ENCODE results near the gene AIG1.

Gene AIG1

GRCh38 chr6:143112837-143113236 lies 52.1 kb downstream of the AIG1 start:
- Histone ChIP-seq H3K4me3 (ENCODE audit: low read length) (no peak overlapping the region), H3K36me3 (ENCODE audit: insufficient read depth, low read length) (no peaks in the 10 kb centered on the region), H3K9ac (ENCODE audit: low read depth, low read length) (no peak overlapping the region), H3K4me2 (ENCODE audit: low read length) (no peak overlapping the region), H3K27me3 (ENCODE audit: control insufficient read depth, insufficient read depth, low read length) (no peaks in the 10 kb centered on the region), H3K9me3 (replicated peaks; ENCODE audit: low read length) (no peaks in the 10 kb centered on the region), H3K4me1 (ENCODE audit: control insufficient read depth, insufficient read depth, low read length) (peaks cover 13% of the 10 kb centered on the region)

DNA sequence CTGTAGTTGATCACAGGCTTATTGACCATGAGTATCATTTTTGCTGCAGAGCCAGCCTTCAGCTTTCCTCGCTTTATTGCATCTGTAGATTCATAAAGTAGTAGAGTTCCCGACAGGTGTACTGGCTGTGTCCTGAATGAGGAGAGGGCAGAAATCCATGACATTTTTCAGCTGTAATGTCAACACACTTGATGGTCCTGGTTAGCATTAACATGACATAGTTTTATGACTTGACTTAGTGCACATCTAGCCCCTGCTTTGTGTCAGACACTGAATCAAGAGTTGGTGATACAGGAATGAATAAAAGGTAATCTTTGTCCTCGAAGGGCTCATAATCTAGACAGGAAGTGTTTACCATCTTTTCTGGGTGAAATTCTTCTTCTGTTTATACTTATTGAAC lies 55.0 kb downstream of the AIG1 start:
- Histone ChIP-seq H3K4me2 (ENCODE audit: low read length) (no peak overlapping the region), H3K4me1 (ENCODE audit: control insufficient read depth, insufficient read depth, low read length) (peaks cover 7% of the 10 kb centered on the region), H3K36me3 (ENCODE audit: insufficient read depth, low read length) (no peaks in the 10 kb centered on the region), H3K27me3 (ENCODE audit: control insufficient read depth, insufficient read depth, low read length) (no peaks in the 10 kb centered on the region), H3K4me3 (ENCODE audit: low read length) (no peak overlapping the region), H3K9ac (ENCODE audit: low read depth, low read length) (no peak overlapping the region), H3K9me3 (replicated peaks; ENCODE audit: low read length) (no peaks in the 10 kb centered on the region)

DNA sequence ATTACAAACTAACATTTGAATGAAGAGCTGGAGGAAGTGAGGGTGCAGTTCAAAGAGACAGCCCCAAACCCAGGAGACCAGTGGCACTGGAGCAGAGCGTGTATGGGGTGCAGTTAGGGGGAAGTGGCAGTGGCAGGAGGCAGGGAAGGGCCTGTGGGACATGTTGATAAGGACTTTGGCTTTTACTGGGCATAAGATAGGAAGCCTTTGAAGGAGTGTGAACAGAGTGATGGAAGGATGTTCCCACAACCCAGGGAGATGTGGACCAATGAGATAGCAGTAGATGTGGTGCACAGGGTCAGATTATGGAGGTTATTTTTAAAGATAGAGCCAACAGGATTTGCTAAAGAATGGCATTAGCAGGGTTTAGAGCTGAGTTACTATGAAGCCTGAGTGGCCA lies 56.4 kb downstream of the AIG1 start:
- Histone ChIP-seq H3K4me3 (ENCODE audit: low read length) (no peak overlapping the region), H3K9ac (ENCODE audit: low read depth, low read length) (no peak overlapping the region), H3K27me3 (ENCODE audit: control insufficient read depth, insufficient read depth, low read length) (no peaks in the 10 kb centered on the region), H3K4me2 (ENCODE audit: low read length) (no peak overlapping the region), H3K36me3 (ENCODE audit: insufficient read depth, low read length) (no peaks in the 10 kb centered on the region), H3K4me1 (ENCODE audit: control insufficient read depth, insufficient read depth, low read length) (no peaks in the 10 kb centered on the region), H3K9me3 (replicated peaks; ENCODE audit: low read length) (no peaks in the 10 kb centered on the region)

- Histone ChIP-seq H3K9me3 (replicated peaks; ENCODE audit: low read length) (no peaks in the 10 kb centered on the region), H3K4me3 (ENCODE audit: low read length) (no peak overlapping the region), H3K36me3 (ENCODE audit: insufficient read depth, low read length) (no peaks in the 10 kb centered on the region), H3K27me3 (ENCODE audit: control insufficient read depth, insufficient read depth, low read length) (no peaks in the 10 kb centered on the region), H3K9ac (ENCODE audit: low read depth, low read length) (no peak overlapping the region), H3K4me1 (ENCODE audit: control insufficient read depth, insufficient read depth, low read length) (no peaks in the 10 kb centered on the region), H3K4me2 (ENCODE audit: low read length) (no peak overlapping the region)
Measured at GRCh38 chr6:143119260-143119659, 58.6 kb downstream of the AIG1 start.

DNA sequence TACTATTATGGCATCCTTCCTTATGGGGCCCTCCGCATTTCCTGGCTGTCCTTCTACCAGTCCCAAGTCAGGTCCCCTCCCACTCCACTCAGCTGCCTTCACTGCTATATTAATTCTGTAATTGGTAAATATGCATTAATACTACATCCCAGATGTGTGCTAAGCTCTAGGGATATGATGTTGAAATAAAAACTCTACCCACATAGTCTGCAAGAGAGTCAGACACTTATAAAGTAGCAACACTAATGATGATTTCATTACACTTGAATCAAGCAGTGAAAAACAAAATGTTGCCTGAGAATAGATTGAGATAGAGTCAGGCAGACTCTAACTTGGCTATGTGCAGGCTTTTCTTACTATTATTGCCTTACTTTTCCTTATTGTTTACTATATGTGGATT lies 62.4 kb downstream of the AIG1 start:
- Histone ChIP-seq H3K4me3 (ENCODE audit: low read length) (no peak overlapping the region), H3K36me3 (ENCODE audit: insufficient read depth, low read length) (no peaks in the 10 kb centered on the region)

GRCh38 chr6:143123941-143124340 lies 63.3 kb downstream of the AIG1 start:
- Histone ChIP-seq H3K4me3 (ENCODE audit: low read length) (no peak overlapping the region), H3K9ac (ENCODE audit: low read depth, low read length) (no peak overlapping the region), H3K27me3 (ENCODE audit: control insufficient read depth, insufficient read depth, low read length) (no peaks in the 10 kb centered on the region), H3K36me3 (ENCODE audit: insufficient read depth, low read length) (no peaks in the 10 kb centered on the region), H3K4me1 (ENCODE audit: control insufficient read depth, insufficient read depth, low read length) (no peaks in the 10 kb centered on the region), H3K4me2 (ENCODE audit: low read length) (no peak overlapping the region), H3K9me3 (replicated peaks; ENCODE audit: low read length) (no peaks in the 10 kb centered on the region)

More for the DNA sequence above, 62.4 kb downstream of the AIG1 start:
- no peak overlapping the region for H3K4me2 ChIP-seq (ENCODE audit: low read length)
- no peaks in the 10 kb centered on the region for H3K4me1 ChIP-seq (ENCODE audit: control insufficient read depth, insufficient read depth, low read length)
- no peak overlapping the region for H3K9ac ChIP-seq (ENCODE audit: low read depth, low read length)
- no peaks in the 10 kb centered on the region for H3K9me3 ChIP-seq (replicated peaks; ENCODE audit: low read length)
- H3K27me3 ChIP-seq (ENCODE audit: control insufficient read depth, insufficient read depth, low read length): no peaks in the 10 kb centered on the region

- Histone ChIP-seq H3K9me3 (replicated peaks; ENCODE audit: low read length) (peaks cover under 1% of the 10 kb centered on the region), H3K4me3 (ENCODE audit: low read length) (no peak overlapping the region), H3K4me1 (ENCODE audit: control insufficient read depth, insufficient read depth, low read length) (no peaks in the 10 kb centered on the region), H3K27me3 (ENCODE audit: control insufficient read depth, insufficient read depth, low read length) (no peaks in the 10 kb centered on the region), H3K4me2 (ENCODE audit: low read length) (no peak overlapping the region), H3K9ac (ENCODE audit: low read depth, low read length) (no peak overlapping the region), H3K36me3 (ENCODE audit: insufficient read depth, low read length) (no peaks in the 10 kb centered on the region)
Measured at GRCh38 chr6:143125455-143125854, 64.8 kb downstream of the AIG1 start.

GRCh38 chr6:143125864-143126573 lies 65.3 kb downstream of the AIG1 start:
- Histone ChIP-seq H3K36me3 (ENCODE audit: insufficient read depth, low read length) (no peaks in the 10 kb centered on the region), H3K27me3 (ENCODE audit: control insufficient read depth, insufficient read depth, low read length) (no peaks in the 10 kb centered on the region), H3K9ac (ENCODE audit: low read depth, low read length) (no peak overlapping the region), H3K4me3 (ENCODE audit: low read length) (no peak overlapping the region), H3K4me2 (ENCODE audit: low read length) (no peak overlapping the region), H3K4me1 (ENCODE audit: control insufficient read depth, insufficient read depth, low read length) (no peaks in the 10 kb centered on the region), H3K9me3 (replicated peaks; ENCODE audit: low read length) (peaks cover 5% of the 10 kb centered on the region)

- Histone ChIP-seq H3K4me3 (ENCODE audit: low read length) (no peak overlapping the region), H3K36me3 (ENCODE audit: insufficient read depth, low read length) (no peaks in the 10 kb centered on the region), H3K4me1 (ENCODE audit: control insufficient read depth, insufficient read depth, low read length) (no peaks in the 10 kb centered on the region), H3K27me3 (ENCODE audit: control insufficient read depth, insufficient read depth, low read length) (no peaks in the 10 kb centered on the region), H3K9me3 (replicated peaks; ENCODE audit: low read length) (peaks cover 5% of the 10 kb centered on the region), H3K4me2 (ENCODE audit: low read length) (no peak overlapping the region), H3K9ac (ENCODE audit: low read depth, low read length) (no peak overlapping the region)
Measured at GRCh38 chr6:143126574-143126941, 65.9 kb downstream of the AIG1 start.

DNA sequence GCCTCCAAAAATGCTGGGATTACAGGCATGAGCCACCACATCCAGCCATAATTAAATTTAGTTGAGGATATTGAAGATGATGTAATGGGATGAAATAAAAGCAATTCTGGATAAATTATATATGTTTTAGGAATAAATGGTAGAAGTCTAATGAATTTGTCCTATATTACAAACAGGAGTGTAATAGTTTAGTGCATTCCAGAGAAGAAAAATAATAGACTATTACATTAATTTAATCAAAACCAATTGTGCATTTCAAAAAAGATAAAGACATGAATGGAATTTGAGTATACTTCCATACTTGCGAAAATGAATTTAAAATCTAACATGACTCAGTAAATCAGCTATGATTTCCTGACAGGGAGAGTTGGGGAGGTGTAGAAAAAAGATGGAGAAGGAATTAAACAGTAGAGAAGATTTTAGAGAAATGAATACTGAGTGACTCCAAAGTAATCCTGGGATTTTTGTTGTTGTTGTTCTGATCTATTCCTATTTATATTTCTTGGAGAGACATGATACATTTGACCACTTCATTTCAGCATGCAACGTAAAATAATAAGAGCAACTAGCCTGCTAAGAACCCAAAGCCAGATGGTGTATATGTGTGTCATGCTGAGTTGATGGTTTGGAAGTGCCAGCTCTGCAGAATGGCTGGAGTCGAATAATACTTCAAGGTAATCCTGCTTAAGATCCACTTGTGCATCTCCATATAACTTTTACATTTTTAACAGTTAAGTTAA lies 67.4 kb downstream of the AIG1 start:
- H3K4me2 ChIP-seq (ENCODE audit: low read length): no peak overlapping the region
- H3K36me3 ChIP-seq (ENCODE audit: insufficient read depth, low read length): no peaks in the 10 kb centered on the region
- no peaks in the 10 kb centered on the region for H3K4me1 ChIP-seq (ENCODE audit: control insufficient read depth, insufficient read depth, low read length)
- no peak overlapping the region for H3K9ac ChIP-seq (ENCODE audit: low read depth, low read length)
- H3K27me3 ChIP-seq (ENCODE audit: control insufficient read depth, insufficient read depth, low read length): no peaks in the 10 kb centered on the region
- no peak overlapping the region for H3K4me3 ChIP-seq (ENCODE audit: low read length)
- peaks cover 5% of the 10 kb centered on the region for H3K9me3 ChIP-seq (replicated peaks; ENCODE audit: low read length)

DNA sequence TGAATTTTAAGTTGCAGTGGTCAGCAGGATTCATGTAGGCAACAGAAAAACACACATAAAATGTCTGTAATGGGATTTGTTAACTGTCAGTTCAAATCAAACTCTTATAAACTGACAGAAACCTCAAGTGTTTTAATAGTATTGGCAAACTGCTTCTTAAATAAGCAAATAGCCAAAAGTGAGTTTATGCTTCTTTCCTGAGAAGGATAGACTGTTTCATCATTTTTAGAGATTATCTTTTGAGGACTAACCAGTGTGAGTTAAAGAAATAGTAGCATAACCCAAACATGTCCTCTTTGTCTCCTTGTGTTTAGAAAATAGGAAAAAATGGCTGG lies 68.0 kb downstream of the AIG1 start:
- H3K9ac ChIP-seq (ENCODE audit: low read depth, low read length): no peak overlapping the region
- H3K36me3 ChIP-seq (ENCODE audit: insufficient read depth, low read length): no peaks in the 10 kb centered on the region
- peaks cover 5% of the 10 kb centered on the region for H3K9me3 ChIP-seq (replicated peaks; ENCODE audit: low read length)
- H3K4me2 ChIP-seq (ENCODE audit: low read length): no peak overlapping the region
- no peaks in the 10 kb centered on the region for H3K27me3 ChIP-seq (ENCODE audit: control insufficient read depth, insufficient read depth, low read length)
- no peak overlapping the region for H3K4me3 ChIP-seq (ENCODE audit: low read length)
- no peaks in the 10 kb centered on the region for H3K4me1 ChIP-seq (ENCODE audit: control insufficient read depth, insufficient read depth, low read length)

GRCh38 chr6:143130928-143131327 lies 70.2 kb downstream of the AIG1 start:
- Histone ChIP-seq H3K4me1 (ENCODE audit: control insufficient read depth, insufficient read depth, low read length) (peaks cover 13% of the 10 kb centered on the region), H3K9ac (ENCODE audit: low read depth, low read length) (no peak overlapping the region), H3K9me3 (replicated peaks; ENCODE audit: low read length) (peaks cover 5% of the 10 kb centered on the region), H3K4me3 (ENCODE audit: low read length) (no peak overlapping the region), H3K36me3 (ENCODE audit: insufficient read depth, low read length) (no peaks in the 10 kb centered on the region), H3K4me2 (ENCODE audit: low read length) (no peak overlapping the region), H3K27me3 (ENCODE audit: control insufficient read depth, insufficient read depth, low read length) (no peaks in the 10 kb centered on the region)

All from skeletal muscle satellite cell (primary cell).